Natural killer cell (primary cell): Measurements from ENCODE around the gene ACSM6. TPM values are rescaled to one million over a fixed set of nuclear protein-coding genes. Genes with fewer than 3 reads are reported as not detected.

Experiments used
- ATAC-seq, 3 donors: fragments of 150-1000 bp in 2 of 3; fragments of 200-7000 bp in 1 of 3; cut with Tn5 transposase; 1 replicate in 1 of 3; 2 replicates in 2 of 3; pipeline ENCODE4 v1.10.0; 2021; ENCODE audit warnings: mild to moderate bottlenecking in 2 of 3, moderate library complexity in 2 of 3
- DNase-seq, 2 donors: peaks; one replicate each; pipeline versions ENCODE4 v3.0.0 to v3.0.0-alpha.2; 2013 to 2021; ENCODE audit warnings: mixed read lengths in 1 of 2
- H3K27ac ChIP-seq: one replicate; pipeline ENCODE4 v1.5.1; 2013; ENCODE audit warnings: mild to moderate bottlenecking, low read length
- H3K27me3 ChIP-seq: one replicate; pipeline ENCODE4 v1.6.1; 2013; ENCODE audit warnings: low read length; ENCODE audit not compliant: control insufficient read depth, insufficient read depth
- H3K36me3 ChIP-seq: one replicate; pipeline ENCODE4 v1.6.1; 2013; ENCODE audit warnings: low read length; ENCODE audit not compliant: control insufficient read depth, insufficient read depth
- H3K4me1 ChIP-seq: one replicate; pipeline ENCODE4 v1.6.1; 2013; ENCODE audit warnings: low read length; ENCODE audit not compliant: control insufficient read depth, insufficient read depth
- H3K4me3 ChIP-seq: one replicate; pipeline ENCODE4 v1.5.1; 2013; ENCODE audit warnings: low read length
- H3K9me3 ChIP-seq: one replicate; pipeline ENCODE4 v1.6.1; 2013; ENCODE audit warnings: low read length; ENCODE audit not compliant: control insufficient read depth, insufficient read depth
- H3K27ac Mint-ChIP-seq, 2 donors: one replicate each; pipeline ENCODE4 v1.8.0; 2022; ENCODE audit warnings: mild to moderate bottlenecking in 2 of 2, mixed read lengths in 2 of 2, moderate library complexity in 1 of 2
- H3K27me3 Mint-ChIP-seq, 2 donors: one replicate each; pipeline ENCODE4 v1.8.0; 2022; ENCODE audit warnings: low read depth in 2 of 2, mixed read lengths in 2 of 2
- H3K36me3 Mint-ChIP-seq: one replicate; pipeline ENCODE4 v1.8.0; 2022; ENCODE audit warnings: mixed read lengths
- H3K4me1 Mint-ChIP-seq, 2 donors: one replicate each; pipeline ENCODE4 v1.8.0; 2022; ENCODE audit warnings: mixed read lengths in 2 of 2
- H3K4me3 Mint-ChIP-seq: one replicate; pipeline ENCODE4 v1.8.0; 2022; ENCODE audit warnings: mild to moderate bottlenecking, moderate library complexity, mixed read lengths
- H3K9me3 Mint-ChIP-seq, 2 donors: one replicate each; pipeline ENCODE4 v1.8.0; 2022; ENCODE audit warnings: mixed read lengths in 2 of 2
- CTCF ChIP-seq: fragments of 200-600 bp; IDR thresholded peaks from one replicate; pipeline ENCODE4 v1.8.0; 2022; ENCODE audit warnings: antibody characterized with exemption
- WGBS: methylation state at CpG from one replicate; pipeline ENCODE4 v1.1.7; 2013; ENCODE audit warnings: missing lambda C conversion rate; ENCODE audit not compliant: insufficient coverage; 5-methylcytosine and 5-hydroxymethylcytosine counted together
- intact Hi-C: fragments of 100-400 bp; cut with micrococcal nuclease; formaldehyde crosslinking; loops from one replicate; pipeline ENCODE4 v1.14.2; 2022
- total RNA-seq, 4 donors: library from RNA; stranded (reverse); fragments of 120-200 nt in 1 of 4; gene quantifications; one replicate each; pipeline versions ENCODE4 v1.2.3 to v1.2.4, GENCODE V29; 2013 to 2022

The ACSM6 gene
- total RNA-seq, 3 donors from 2014 or later (not counting 1 experiment from before 2014, with no cell fraction given) = not detected

GRCh38 chr10:95257849-95258248 is 63.8 kb downstream of the ACSM6 start:
- Histone ChIP-seq H3K27ac (no peak overlapping the region), H3K9me3 (no peaks in the 10 kb centered on the region), H3K36me3 (peaks cover 4% of the 10 kb centered on the region), H3K4me1 (no peaks in the 10 kb centered on the region), H3K27me3 (no peaks in the 10 kb centered on the region), H3K4me3 (no peak overlapping the region)
- Mint-ChIP-seq H3K27me3 (peaks cover 0 to 3% of the 10 kb centered on the region in 2 donors), H3K36me3 (no peaks in the 10 kb centered on the region), H3K4me1 (no peaks in the 10 kb centered on the region), H3K9me3 (no peaks in the 10 kb centered on the region), H3K4me3 (no peak overlapping the region), H3K27ac (no peak overlapping the region)
- ATAC-seq (no peak), DNase-seq (no peak)
- intact Hi-C loops = no loop called here
- no peak for TF ChIP-seq CTCF
- WGBS = 92% methylated on average over 3 of the region's 7 CpGs

- no peak for ATAC-seq
- peaks cover 7% of the 10 kb centered on the region for H3K36me3 ChIP-seq
Measured at GRCh38 chr10:95260397-95260881, 66.4 kb downstream of the ACSM6 start.

GRCh38 chr10:95260909-95261552 is 67.0 kb downstream of the ACSM6 start:
- 95% methylated on average over 4 of the region's 4 CpGs for WGBS

More at GRCh38 chr10:95260397-95260881, 66.4 kb downstream of the ACSM6 start:
- no peak for TF ChIP-seq CTCF
- Mint-ChIP-seq H3K4me3 (no peak overlapping the region), H3K9me3 (no peaks in the 10 kb centered on the region), H3K36me3 (peaks cover 6% of the 10 kb centered on the region), H3K27ac (no peak overlapping the region), H3K27me3 (peaks cover 0 to 3% of the 10 kb centered on the region in 2 donors), H3K4me1 (no peaks in the 10 kb centered on the region)
- Histone ChIP-seq H3K9me3 (no peaks in the 10 kb centered on the region), H3K4me3 (no peak overlapping the region), H3K27ac (no peak overlapping the region), H3K4me1 (no peaks in the 10 kb centered on the region), H3K27me3 (no peaks in the 10 kb centered on the region)
- intact Hi-C loops = no loop called here
- 78% methylated on average over 3 of the region's 3 CpGs for WGBS
- no peak for DNase-seq

More at GRCh38 chr10:95260909-95261552, 67.0 kb downstream of the ACSM6 start:
- H3K36me3 ChIP-seq = peaks cover 7% of the 10 kb centered on the region
- Mint-ChIP-seq H3K4me3 (no peak overlapping the region), H3K36me3 (peaks cover 6% of the 10 kb centered on the region), H3K4me1 (no peaks in the 10 kb centered on the region), H3K27ac (no peak overlapping the region), H3K9me3 (no peaks in the 10 kb centered on the region), H3K27me3 (peaks cover 0 to 3% of the 10 kb centered on the region in 2 donors)
- TF ChIP-seq CTCF = no peak
- H3K9me3 ChIP-seq = no peaks in the 10 kb centered on the region
- DNase-seq (no peak), ATAC-seq (no peak)
- no peaks in the 10 kb centered on the region for H3K4me1 ChIP-seq
- H3K27ac ChIP-seq = no peak overlapping the region
- H3K27me3 ChIP-seq = no peaks in the 10 kb centered on the region
- no peak overlapping the region for H3K4me3 ChIP-seq
- intact Hi-C loops = no loop called here
